ENCODE measurements around the gene CNTN1. TPM values are rescaled to one million over a fixed set of nuclear protein-coding genes. Genes with fewer than 3 reads are reported as not detected.

CNTN1 gene
- total and polyA plus RNA-seq, 2 of the 4 experiments (the other 2 are of a cell fraction) = 0.10 to 0.18 TPM

- BruUV-seq (replicated peaks) = no TSS peak
- no peak overlapping the region for H3K27ac ChIP-seq (ENCODE audit: insufficient read depth, low read length)
- no peak overlapping the region for H3K14ac ChIP-seq (replicated peaks; ENCODE audit: low read depth, low read length)
- no peaks in the 10 kb centered on the region for H4K20me1 ChIP-seq (ENCODE audit: insufficient read depth, low read length)
- no peak overlapping the region for H3K23ac ChIP-seq (ENCODE audit: low read depth, low read length)
- no peak overlapping the region for H2BK120ac ChIP-seq (ENCODE audit: low read depth, low read length)
- no peaks in the 10 kb centered on the region for H3K4me1 ChIP-seq (ENCODE audit: control insufficient read depth, insufficient read depth, low read length)
- H2AK5ac ChIP-seq (ENCODE audit: low read depth, low read length) = no peak overlapping the region
- H3K9me3 ChIP-seq (ENCODE audit: control insufficient read depth, insufficient read depth, low read length) = no peaks in the 10 kb centered on the region
- no peak overlapping the region for H3K56ac ChIP-seq (ENCODE audit: extremely low read depth, insufficient read depth, low read length)
- no peak overlapping the region for H2BK5ac ChIP-seq (ENCODE audit: low read depth, low read length, poor library complexity, severe bottlenecking)
- ChIA-PET CTCF (interaction anchor here (0.6 kb wide), 1 partner anchor 1414 kb away, joined by 4 read pairs; no protein-coding TSS in a partner anchor), POLR2A (ENCODE audit: unreplicated experiment) (no interaction called here)
- H4K5ac ChIP-seq (ENCODE audit: low read depth, low read length) = no peak overlapping the region
- no peaks in the 10 kb centered on the region for H3K36me3 ChIP-seq (ENCODE audit: control insufficient read depth, insufficient read depth, low read length)
- H3K79me1 ChIP-seq (ENCODE audit: low read depth in 1 of 2, low read length in 2 of 2) = no peaks in the 10 kb centered on the region
- dilution Hi-C loops (cut with HindIII; ENCODE audit: low sequenced_read_pairs, unreplicated experiment) = no loop called here
- no peaks in the 10 kb centered on the region for H3K9me1 ChIP-seq (ENCODE audit: insufficient read depth, low read length)
- DNase-seq (no peak), ATAC-seq (ENCODE audit: low read depth) (no peak)
- WGBS, 2 experiments (ENCODE audit: extremely low coverage in 2 of 2, insufficient read length in 1 of 2) = no CpG with 5 or more reads among the region's 1 CpG
- H2BK20ac ChIP-seq (ENCODE audit: low read depth, low read length) = no peak overlapping the region
- no peak overlapping the region for H3K4ac ChIP-seq (ENCODE audit: low read depth, low read length)
- no peak overlapping the region for H3K9ac ChIP-seq (ENCODE audit: low read depth, low read length)
- H3K18ac ChIP-seq (ENCODE audit: low read depth, low read length) = no peak overlapping the region
- H2AFZ ChIP-seq (replicated peaks; ENCODE audit: low read length, poor library complexity) = no peak overlapping the region
- no peaks in the 10 kb centered on the region for H3K27me3 ChIP-seq (ENCODE audit: control insufficient read depth, insufficient read depth, low read length)
- TF ChIP-seq RAD21 (IDR thresholded peaks at IDR 0.05; ENCODE audit: low read length) = no peak
- TF ChIP-seq FOS (IDR thresholded peaks at IDR 0.05; ENCODE audit: low read depth, low read length) = no peak
- TF ChIP-seq CEBPB (IDR thresholded peaks at IDR 0.05; ENCODE audit: low read depth, low read length) = no peak
- TF ChIP-seq SMC3 (IDR thresholded peaks at IDR 0.05; ENCODE audit: low read depth, low read length) = no peak
- TF ChIP-seq RCOR1 (IDR thresholded peaks at IDR 0.05; ENCODE audit: insufficient replicate concordance, low read length) = no peak
- no peak for TF ChIP-seq MAZ (IDR thresholded peaks at IDR 0.05; ENCODE audit: borderline replicate concordance, low read depth, low read length)
- no peak for TF ChIP-seq CTCF (conservative IDR thresholded peaks at IDR 0.05; ENCODE audit: low read depth, low read length)
- no peak for TF ChIP-seq RFX5 (IDR thresholded peaks at IDR 0.05; ENCODE audit: low read depth, low read length)
- no peak for TF ChIP-seq BHLHE40 (IDR thresholded peaks at IDR 0.05; ENCODE audit: low read depth, low read length)
- TF ChIP-seq MAFK (IDR thresholded peaks at IDR 0.05; ENCODE audit: low read depth, low read length) = no peak
- no peak for TF ChIP-seq POLR2A (IDR thresholded peaks at IDR 0.05; ENCODE audit: low read depth, low read length)
- no peak for TF ChIP-seq MXI1 (IDR thresholded peaks at IDR 0.05; ENCODE audit: borderline replicate concordance, low read depth, low read length)
- no peak for TF ChIP-seq USF2 (IDR thresholded peaks at IDR 0.05; ENCODE audit: low read depth, low read length)
- TF ChIP-seq ELK1 (IDR thresholded peaks at IDR 0.05; ENCODE audit: borderline replicate concordance, low read depth, low read length) = no peak
- TF ChIP-seq NFE2L2 (IDR thresholded peaks at IDR 0.05; ENCODE audit: low read depth, low read length) = no peak
- no peak for TF ChIP-seq CHD1 (IDR thresholded peaks at IDR 0.05; ENCODE audit: low read depth, low read length)
- no peak overlapping the region for H3K4me3 ChIP-seq (ENCODE audit: insufficient read depth, low read depth, low read length)
- no peak overlapping the region for H4K8ac ChIP-seq (ENCODE audit: low read depth in 2 of 2, low read length in 2 of 2)
- no peak overlapping the region for H2AK9ac ChIP-seq (replicated peaks; ENCODE audit: low read depth, low read length, poor library complexity)
- H3K4me2 ChIP-seq (ENCODE audit: low read depth, low read length) = no peak overlapping the region
- in situ Hi-C loops (cut with MboI; ENCODE audit: low sequenced_read_pairs) = no loop called here
- H4K91ac ChIP-seq (ENCODE audit: insufficient read depth, low read depth, low read length) = no peak overlapping the region
- intact Hi-C loops (cut with micrococcal nuclease) = no loop called here
- H2BK15ac ChIP-seq (ENCODE audit: low read depth, low read length) = no peak overlapping the region
Measured at GRCh38 chr12:40864891-40865290, 172.7 kb downstream of the CNTN1 start.

All from IMR-90 (cell line).